K562 (cell line): ENCODE measurements around the gene AGAP1.

Source experiments
- E2F1 ChIP-seq: sonication (generic); formaldehyde crosslinking; IDR thresholded peaks from 2 replicates; pipeline ENCODE4 v1.8.1; 2023; ENCODE audit warnings: mild to moderate bottlenecking, missing genetic modification reagents, moderate library complexity
- HDGF ChIP-seq: fragments of 450-650 bp; IDR thresholded peaks from 2 replicates; pipeline ENCODE4 v1.6.1; 2016
- MNT ChIP-seq, 2 experiments: fragments of 450-650 bp; conservative IDR thresholded peaks; 2 replicates each; pipeline ENCODE4 v1.6.1; 2017; ENCODE audit warnings: mild to moderate bottlenecking in 2 of 2, moderate library complexity in 2 of 2
- REST ChIP-seq, 2 experiments: fragments of 450-650 bp; formaldehyde crosslinking in 1 of 2; IDR thresholded peaks; 2 replicates each; pipeline versions ENCODE4 v1.4.0 to v1.6.1; 2014 to 2020; ENCODE audit warnings: mild to moderate bottlenecking in 2 of 2, borderline replicate concordance in 1 of 2, low read depth in 1 of 2
- THRA ChIP-seq: fragments of 450-650 bp; IDR thresholded peaks from 2 replicates; pipeline ENCODE4 v1.6.1; 2017; ENCODE audit warnings: mild to moderate bottlenecking, moderate library complexity
- ZBTB33 ChIP-seq: sonication (generic); formaldehyde crosslinking; IDR thresholded peaks from 2 replicates; pipeline ENCODE4 v1.8.1; 2023; ENCODE audit warnings: mild to moderate bottlenecking, missing genetic modification reagents
- ZNF274 ChIP-seq: IDR thresholded peaks from 2 replicates; pipeline ENCODE4 v1.6.1; 2011; ENCODE audit warnings: low read depth, mild to moderate bottlenecking, low read length, moderate library complexity, borderline replicate concordance
- TF ChIP-seq, protein P1 (sequence below), 3 experiments: IDR thresholded peaks in 2 of 3; conservative IDR thresholded peaks in 1 of 3; 2 replicates each; pipeline ENCODE4 v1.5.1; 2011 to 2012; ENCODE audit warnings: low read length in 3 of 3, mild to moderate bottlenecking in 3 of 3, control low read depth in 2 of 3, improper control_type of control experiment in 1 of 3, inconsistent platforms in 1 of 3, low read depth in 1 of 3, mixed read lengths in 1 of 3, moderate library complexity in 1 of 3; ENCODE audit not compliant: insufficient read depth in 2 of 3

- TF ChIP-seq ZBTB33 (CRISPR knock-in tag) (no peak), ZNF274 (no peak), E2F1 (CRISPR knock-in tag) (no peak), REST (IDR thresholded peaks at IDR 0.05; ENCODE audit: borderline replicate concordance) (no peak), REST (CRISPR knock-in tag; IDR thresholded peaks at IDR 0.05; ENCODE audit: low read depth) (no peak), THRA (no peak), MNT (conservative IDR thresholded peaks at IDR 0.05) (no peak), HDGF (no peak)
- TF ChIP-seq, protein P1, sequence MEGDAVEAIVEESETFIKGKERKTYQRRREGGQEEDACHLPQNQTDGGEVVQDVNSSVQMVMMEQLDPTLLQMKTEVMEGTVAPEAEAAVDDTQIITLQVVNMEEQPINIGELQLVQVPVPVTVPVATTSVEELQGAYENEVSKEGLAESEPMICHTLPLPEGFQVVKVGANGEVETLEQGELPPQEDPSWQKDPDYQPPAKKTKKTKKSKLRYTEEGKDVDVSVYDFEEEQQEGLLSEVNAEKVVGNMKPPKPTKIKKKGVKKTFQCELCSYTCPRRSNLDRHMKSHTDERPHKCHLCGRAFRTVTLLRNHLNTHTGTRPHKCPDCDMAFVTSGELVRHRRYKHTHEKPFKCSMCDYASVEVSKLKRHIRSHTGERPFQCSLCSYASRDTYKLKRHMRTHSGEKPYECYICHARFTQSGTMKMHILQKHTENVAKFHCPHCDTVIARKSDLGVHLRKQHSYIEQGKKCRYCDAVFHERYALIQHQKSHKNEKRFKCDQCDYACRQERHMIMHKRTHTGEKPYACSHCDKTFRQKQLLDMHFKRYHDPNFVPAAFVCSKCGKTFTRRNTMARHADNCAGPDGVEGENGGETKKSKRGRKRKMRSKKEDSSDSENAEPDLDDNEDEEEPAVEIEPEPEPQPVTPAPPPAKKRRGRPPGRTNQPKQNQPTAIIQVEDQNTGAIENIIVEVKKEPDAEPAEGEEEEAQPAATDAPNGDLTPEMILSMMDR (IDR thresholded peaks at IDR 0.05 in 2 of 3, conservative IDR thresholded peaks at IDR 0.05 in 1 of 3; ENCODE audit: insufficient read depth in 2 of 3, low read depth in 1 of 3, low read length in 3 of 3) = no peak
These were observed 437.8 kb downstream of the AGAP1 start for GRCh38 chr2:235931676-235932075.
